NCI-H69 (cell line): Measurements from ENCODE around the gene VAV2.

Source experiments
- DNase-seq: peaks from one replicate; lab custom pipeline; 2025; lab: John Stamatoyannopoulos, UW

Gene VAV2

DNA sequence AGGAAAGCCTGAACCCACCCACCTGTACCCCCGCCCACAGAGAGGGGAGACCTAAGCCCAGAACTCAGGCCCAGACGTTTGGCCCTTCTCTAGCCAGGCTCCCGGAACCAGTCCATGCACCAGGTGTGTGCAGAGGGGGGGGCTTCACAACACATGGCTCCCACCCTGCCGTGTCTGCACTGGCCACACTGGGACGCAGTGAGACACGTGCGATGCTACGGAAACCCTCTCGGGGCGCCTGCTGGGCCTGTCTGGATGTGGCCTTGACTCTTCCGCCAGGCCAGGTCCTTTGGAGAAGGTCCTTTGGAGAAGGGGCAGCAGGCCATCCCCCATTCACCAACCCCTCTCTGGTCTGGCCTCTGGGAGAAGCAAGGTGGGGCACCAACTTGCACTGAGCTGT lies 195.6 kb downstream of the VAV2 start:
- DNase-seq = no peak

DNA sequence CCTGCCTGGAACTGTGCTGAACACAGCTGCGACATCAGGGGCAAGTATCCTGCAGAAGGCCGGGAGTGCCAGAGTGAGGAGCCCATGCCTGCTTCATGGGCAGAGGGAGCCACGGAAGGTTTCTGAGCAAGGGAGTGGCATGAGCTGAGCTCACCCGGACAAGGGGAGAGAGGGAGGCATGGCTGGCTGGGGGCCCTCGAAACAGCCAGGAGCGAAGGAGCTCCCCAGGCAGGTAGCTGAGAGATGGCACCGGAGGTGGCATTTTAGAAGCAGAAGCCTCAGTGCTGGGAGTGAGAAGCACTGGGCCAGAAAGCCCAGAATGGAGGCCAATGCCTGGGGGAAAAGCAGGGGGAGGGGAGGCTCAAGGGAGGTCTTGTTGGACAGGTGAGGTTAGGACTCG lies 197.1 kb downstream of the VAV2 start:
- peak; percentile 59 for DNase-seq

DNA sequence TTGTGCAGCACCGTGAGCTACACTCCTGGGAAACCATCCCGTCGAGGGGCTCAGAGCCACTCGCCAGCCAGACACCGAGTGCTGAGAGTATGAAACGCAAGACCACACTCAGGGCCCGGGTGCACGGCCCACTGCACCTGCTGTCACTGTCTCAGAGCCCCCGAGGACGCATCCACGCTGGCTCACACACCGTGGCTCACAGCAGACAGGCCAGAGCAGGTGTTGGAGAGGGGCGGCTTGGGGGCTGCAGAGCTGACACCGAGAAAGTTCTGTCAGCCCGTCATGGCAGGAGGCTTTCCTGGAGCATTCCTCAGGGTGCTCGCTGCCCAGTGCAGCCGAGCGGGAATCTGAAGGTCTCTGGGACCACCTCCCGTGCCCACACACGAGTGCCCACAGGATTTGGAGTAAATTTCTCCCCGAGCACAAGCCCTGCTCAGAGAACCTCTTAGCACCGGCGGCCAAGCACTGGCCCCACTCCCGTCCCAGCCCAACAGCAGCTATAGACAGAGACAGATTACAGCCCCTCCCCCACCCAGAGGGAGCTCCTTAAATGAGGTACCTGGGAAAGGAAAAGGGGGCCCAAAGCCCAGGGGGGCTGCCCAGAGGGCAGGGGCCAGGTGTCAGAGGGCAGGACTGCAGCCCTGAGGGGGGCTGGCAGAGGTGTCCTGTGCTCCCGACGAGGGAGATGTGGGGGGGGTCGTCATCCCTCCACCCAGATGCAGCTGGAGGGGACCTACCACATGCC lies 197.9 kb downstream of the VAV2 start:
- DNase-seq = no peak

DNA sequence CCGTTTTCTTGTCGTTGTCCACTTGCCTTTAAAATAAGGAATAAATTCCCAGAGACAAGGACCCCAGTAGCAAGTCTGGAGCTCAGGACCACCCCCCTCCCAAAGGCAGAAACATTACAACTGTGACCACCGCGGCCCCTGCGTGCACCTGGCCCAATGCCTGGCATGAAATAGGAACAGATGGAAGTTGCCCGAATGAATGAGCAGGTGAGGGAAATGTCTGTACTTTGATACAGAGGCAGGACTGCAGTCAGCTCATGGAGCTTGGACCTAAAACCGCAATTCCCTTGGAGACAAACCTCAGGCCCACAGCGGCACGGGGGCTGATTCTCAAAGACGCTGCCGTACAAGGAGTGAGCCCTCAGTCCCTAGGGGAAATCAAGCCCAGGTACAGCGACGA lies 198.7 kb downstream of the VAV2 start:
- peak; percentile 40 for DNase-seq

DNA sequence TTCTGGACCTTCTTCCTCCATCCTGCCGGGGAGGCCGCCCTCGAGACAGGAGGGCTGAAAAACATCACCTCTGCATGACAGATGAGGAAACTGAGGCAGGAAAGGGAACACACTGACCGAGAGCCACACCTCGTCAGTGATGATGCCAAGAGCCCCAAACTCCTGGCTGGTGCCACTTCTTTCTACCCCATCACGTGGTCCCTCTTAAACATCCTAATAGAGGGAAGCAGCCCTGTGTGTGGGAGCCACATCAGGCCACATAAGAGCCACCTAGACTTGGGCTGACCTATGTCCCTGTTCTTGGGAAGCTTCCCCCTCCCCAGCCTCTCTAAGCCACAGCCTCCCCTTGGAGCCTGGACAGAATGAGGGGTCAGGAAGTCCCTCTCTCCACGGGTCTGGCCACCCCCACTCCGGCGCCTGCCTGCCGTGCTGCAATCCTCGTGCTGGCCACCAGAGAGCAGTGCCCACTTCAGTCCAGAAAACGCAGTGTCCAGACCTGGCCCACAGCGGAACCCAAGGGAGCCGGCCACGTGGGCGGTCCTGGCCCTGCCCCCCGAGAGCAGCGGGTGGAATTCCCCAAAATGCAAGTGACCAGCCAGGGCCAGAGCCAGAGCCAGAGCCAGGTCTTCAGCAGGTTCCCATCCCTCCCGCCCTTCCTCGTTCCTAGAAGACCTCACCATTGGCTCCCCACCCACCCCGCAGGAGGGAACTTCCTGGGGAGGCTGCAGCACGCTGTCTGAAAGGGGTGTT lies 199.2 kb downstream of the VAV2 start:
- peak; percentile 55 for DNase-seq

DNA sequence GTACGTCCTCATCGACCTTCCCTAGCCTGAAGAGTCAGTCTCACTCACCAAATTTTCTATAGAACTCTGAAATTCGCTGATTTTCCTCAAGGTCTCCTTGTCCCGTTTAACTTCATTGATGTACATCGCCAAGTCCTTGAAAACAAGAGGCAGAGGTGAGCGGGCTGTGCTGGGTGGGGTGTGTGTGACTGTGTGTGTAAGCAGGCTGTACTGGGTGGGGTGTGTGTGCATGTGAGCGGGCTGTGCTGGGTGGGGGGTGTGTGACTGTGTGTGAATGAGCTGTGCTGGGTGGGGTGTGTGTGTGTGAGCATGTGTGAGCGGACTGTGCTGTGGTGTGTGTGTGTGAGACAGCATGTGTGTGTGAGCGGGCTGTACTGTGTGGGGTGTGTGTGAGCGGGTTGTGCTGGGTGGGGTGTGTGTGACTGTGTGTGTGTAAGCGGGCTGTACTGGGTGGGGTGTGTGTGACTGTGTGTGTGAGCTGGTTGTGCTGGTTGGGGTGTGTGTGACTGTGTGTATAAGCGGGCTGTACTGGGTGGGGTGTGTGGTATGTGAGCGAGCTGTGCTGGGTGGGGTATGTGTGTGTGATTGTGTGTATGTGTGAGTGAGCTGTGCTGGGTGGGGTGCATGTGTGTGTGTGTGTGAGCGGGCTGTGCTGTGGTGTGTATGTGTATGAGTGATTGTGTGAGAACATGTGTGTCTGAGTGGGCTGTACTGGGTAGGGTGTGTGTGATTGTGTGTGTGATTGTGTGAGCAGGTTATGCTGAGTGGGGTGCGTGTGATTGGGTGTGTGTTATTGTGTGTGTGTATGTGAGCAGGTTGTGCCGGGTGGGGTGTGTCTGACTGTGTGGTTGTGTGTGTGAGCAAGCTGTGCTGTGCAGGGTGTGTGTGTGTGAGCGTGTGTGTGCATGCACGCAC lies 200.1 kb downstream of the VAV2 start:
- no peak for DNase-seq

DNA sequence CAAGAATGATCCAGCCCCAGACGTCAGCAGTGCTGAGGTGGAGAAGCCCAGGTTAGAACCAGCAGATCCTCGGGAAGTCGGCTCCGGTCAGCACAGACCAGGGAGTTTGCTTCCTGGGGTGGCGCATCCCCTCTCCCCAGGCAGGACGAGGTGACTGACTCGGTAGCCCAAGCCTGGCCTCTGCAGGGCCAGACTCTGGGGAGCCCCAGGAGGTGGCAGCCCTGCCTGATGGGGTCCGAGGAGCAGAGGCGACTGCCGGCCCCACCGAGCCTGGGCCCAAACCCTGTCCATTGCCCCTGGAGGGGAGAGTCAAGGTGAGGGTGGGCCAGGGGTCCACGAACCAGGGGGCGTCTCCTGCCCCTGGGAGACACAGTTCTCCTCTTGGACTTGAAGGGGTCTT lies 201.1 kb downstream of the VAV2 start:
- DNase-seq = no peak

DNA sequence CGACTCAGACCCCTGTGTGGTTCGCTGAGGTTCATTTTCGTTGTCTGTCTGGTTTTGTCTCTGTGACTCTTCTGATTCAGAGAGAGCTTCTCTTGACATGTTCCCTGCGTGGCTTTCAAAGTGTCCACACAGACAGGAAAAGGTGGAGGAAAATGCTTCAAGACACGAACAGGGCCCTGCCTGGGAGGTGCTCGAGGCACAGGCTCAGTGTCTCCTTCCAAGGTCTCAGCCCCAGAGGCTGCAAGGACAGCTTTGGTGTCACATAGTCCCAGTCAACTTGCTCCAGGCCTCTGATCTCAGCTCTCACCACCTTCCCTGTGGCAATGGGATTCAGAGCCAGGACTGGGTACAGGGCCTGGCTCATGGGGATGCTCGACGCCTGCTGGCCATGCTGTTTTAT lies 202.3 kb downstream of the VAV2 start:
- no peak for DNase-seq

DNA sequence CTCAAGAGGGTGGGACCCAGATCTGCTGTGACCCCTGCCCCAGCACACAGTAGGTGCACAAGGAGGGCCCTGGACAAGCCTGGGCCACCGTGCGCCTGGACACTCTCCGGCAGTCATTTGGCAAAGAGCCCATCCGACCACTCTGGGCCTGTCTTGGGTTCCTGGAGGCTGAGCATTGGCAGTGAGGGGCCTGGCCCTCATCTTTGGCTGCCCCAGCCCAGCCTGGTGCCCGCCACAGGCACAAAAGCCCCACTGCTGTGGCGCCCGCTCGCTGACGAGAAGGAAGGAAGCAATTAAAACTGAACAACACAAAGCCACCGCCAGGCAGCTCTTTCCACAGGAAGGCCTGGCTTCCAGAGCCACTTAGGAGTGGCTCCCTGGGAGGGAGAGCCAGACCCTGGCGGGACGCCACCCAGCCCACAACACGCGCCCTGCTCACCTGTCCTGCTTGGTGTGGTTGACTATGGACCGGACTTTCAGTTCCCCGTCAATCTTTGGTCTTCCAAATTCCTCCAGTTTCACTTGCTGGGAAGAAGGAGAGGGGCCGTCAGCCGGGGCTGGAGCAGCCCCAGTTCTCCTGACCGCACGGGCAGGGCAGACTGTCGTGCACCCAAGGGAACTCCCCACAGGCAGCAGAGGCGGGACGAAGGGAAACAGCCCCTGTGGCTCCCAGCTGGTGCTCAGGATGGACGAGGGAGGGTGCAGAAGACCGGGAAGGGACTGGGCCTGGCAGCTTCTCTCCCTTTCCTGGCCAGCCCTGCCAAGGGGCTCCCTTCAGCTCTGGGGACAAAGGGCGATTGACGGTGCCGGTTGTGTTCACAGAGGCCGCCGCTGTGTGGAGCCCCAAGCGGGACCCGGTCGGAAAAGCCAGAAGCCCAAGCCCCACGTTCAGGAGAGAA lies 203.1 kb downstream of the VAV2 start:
- DNase-seq = peak; percentile 22

DNA sequence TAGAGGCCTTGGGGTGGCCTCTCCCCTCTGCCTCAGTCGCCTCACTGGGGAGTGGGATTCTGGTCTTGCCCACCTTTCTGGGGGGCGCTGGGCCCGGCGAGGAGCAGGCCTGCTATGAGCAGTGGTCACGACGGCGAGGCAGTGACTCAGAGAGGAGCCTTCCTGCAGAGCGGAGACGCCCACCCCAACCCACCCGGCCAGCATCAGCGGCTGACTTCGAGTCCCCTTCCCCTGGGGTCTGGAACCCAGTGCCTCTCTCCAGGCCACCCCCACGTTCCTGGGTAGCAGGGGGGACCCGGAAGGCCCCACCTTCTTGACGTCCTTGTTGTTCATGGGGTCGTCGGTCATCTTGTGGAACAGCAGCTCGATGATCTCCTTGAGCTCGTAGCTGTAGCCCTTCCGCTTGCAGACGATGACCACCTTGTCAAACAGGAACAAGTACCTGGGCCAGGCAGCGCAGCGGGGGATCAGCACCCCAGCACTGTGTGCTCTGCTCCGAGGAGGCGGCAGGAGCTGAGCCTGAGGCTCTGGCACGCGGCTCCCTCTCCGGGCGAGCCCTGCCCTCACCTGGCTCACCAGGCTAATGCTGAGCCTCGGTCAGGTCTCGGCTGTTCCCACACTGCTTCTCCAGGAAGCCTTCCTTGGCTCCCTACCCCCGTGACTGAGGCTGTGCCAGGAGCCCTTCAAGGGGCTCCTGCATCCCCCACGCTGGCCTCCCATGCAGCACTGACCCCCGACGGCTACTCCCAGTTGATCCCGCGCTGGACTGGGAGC lies 203.9 kb downstream of the VAV2 start:
- no peak for DNase-seq

DNA sequence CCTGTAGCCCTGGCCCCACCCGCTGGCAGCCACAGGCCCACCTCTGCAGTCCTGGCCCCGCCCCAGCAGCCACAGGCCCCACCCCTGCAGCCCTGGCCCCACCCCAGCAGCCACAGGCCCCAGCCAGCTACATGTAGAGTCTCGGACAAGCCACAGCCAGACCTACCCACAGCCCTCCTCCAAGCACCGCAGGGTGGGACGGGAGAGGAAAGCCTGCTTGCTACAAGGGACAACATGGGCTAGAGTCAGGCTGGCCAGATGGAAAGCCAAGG lies 204.4 kb downstream of the VAV2 start:
- no peak for DNase-seq

DNA sequence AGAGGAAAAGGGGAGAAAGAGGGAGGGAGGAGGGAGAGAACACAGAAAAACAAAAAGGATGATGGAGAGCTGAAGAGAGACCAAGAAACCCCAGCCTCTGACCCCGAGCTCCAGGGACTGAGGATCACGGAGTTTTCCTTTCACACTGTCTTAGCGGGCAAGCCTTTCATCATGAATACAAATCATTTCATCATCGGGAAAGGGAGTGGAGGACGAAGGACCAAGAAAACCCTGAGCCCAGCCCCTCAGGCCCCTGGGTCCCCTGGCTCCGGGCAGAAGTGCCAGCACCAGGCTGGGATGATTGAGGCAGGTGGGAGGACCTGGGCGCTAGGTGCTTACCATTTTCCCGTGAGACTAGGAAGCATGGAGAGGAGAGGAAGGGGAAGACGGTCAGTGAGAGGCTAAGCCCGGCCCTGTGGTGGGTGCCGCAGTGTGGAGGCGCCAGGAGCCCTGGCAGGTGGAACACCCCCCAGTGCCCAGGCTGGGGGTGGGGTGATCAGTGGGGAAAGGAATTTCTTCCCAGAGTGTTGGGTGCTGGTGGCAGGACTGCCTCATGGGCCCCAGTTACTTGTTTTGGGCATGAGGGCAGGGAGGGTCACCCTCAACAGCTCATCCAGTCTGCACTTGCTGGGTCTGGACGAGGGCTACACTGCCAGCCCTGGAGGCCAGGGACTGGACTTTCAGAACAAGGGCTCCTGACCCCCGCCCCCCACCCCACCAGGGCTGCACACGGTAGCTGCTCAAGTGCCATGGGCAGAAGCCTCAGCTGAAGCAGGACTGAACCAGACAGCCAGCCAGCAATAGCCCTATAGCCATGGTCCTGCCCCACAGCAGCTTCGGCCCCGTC lies 205.0 kb downstream of the VAV2 start:
- no peak for DNase-seq

DNA sequence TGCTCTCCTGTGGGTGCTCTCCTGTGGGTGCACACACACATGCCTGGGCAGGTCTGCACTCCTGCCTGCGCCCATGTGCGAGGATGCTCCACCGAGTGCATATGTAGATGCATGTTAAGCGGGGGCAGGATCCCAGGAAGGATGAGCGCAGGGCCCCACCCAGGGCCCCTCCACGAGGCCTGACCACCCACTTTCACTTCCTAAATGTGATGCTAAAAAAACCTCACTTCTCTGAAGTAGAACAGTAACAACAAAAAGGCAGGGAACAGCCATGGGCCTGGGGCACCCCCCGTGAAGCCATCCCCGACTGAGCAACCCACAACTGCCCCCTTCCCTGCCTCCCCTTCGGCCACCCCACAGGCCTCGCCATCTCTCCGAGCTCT lies 205.8 kb downstream of the VAV2 start:
- DNase-seq = no peak

DNA sequence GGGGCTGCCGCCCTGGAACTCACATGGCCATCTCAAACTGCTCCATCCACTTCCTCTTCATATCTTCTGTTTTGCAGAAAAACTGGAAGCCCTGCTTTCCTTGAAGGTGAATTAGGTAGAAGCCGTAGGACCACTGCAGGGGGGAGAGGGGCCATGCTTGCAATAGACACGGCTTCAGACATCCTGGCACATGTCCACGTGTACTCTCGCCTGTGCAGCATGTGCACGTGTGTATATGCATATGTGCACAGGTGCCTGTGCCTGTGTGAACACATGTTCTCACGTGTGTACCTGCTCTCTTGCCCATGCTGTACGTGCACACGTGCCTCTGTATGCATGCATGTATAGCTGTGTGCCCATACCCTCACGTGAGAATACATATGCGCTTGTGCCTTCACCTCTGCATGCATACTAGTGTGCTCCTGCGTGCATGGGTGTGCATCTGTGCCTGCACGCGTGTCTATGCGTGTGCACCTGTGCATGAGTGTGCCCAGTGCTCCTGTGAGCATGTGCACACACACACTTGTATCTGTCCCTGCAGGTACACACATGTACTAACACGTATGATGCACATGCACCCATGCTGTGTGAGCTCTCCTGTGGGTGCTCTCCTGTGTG lies 206.3 kb downstream of the VAV2 start:
- DNase-seq = no peak

DNA sequence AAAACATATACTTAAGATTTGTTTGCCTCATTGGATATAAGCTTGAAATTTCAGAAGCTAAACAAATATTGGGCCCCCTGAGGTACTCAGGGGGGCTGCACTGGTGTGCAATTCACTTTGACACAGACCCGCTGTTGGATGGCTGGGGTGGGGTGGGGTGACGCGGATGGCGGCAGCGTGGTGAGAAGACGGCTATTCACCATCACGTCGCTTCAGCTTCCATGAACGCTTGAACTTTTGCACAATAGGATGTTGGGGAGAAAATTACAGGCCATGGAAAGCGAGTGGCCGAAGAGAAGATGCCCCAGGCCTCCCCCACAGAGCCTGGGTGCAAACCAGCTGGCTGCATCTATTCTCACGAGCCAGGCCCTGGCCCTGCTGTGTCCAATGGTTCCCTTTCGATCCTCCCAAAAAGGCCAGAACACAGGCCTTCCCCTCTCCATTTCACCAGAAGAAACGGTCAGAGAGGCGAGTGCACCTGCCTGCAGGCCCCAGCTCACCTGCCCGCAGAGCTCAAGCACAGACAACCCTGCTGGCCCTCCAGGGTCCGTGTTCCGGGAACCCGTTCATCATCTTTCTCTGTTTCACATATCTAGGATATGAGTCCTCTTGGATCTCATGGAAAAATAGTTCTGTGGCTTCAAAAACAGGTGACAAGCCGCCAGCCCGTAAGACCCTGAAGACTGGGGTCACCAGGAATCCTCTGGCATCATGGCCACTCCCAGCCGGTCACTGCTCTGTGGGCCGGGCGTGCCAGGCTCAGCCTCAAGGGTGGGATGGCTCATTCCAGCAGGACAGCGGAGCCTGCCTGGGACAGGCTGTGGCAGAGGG lies 207.2 kb downstream of the VAV2 start:
- no peak for DNase-seq

DNA sequence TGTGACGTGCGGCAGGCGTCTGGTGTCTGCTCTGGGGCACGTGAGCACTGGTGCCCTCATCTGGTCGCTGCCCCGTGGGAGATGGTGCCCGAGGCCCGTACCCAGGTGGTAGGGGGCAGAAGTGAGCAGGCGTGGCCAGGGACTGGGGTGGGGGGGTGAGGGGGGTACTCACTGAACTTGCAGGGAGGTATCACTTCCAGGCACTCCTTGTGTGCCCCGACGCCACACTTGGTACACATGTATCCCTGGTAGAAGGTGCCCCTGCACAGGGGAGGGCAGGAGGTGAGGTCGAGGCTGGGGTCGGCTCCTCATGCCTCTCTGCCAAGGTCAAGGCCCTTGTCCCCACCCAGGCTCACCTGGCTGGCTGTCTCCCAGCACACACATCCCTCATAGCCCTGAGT lies 208.8 kb downstream of the VAV2 start:
- no peak for DNase-seq

DNA sequence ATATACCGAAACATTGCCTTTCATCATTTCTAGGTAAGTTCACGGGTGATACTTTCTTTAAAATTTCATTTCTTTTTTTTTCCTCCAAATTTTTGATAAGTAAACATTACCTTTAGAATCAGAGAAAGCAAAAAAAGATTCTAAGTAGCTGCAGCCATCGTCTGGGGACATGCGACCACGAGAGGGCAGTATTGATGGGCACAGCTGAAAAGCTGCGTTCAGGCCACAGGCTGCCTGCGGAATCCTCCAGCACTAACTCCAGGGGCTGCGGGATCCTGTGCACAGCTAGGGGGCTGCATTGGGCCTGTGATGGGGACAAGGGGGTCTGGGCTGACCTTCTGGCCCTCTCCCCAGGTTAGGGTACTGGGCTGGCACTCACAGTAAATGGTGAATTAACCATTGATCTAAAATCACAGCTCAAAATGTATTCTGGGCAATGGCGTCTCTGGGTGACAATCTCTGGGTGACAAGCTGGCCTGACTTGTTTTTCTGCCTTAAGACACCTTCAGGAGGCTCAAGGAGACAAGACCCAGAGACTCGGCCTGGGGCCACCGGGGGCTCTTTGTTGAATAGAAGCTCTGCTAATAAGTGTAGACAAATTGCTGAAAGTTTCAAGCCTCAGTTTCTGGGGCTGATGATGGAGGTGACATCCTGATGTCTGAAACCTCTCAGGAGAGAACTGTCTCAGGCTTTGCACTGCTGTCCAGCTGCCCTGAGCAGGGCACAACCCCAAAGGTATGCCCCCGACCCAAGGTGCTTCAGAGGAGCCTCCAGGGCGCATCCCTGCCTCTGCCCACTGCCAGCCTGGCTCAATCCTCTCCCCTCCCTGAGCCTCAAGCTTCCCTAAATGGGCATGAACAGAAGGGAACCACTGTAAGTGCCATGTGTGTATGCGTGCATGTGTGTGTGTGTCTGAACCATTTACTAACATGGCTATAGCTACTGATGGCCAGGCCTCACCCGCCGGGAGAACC lies 209.7 kb downstream of the VAV2 start:
- DNase-seq = peak; percentile 53

DNA sequence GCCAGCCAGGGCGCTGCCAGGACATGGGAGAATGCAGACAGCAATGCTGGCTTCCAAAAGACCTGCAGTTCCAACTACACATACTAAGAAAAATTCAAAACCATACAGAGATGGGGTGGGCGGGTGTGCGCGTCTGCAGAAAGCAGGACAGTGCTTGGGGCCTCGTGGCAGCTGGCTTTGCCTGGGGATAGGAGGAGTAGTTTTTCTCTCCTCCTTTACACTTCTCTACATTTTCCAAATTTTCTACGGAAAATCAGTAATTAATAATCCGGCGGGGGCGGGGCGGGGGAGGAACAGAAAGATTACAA lies 210.3 kb downstream of the VAV2 start:
- no peak for DNase-seq
